Neural progenitor cell (in vitro differentiated cells): ENCODE data around the gene MEGF9.

Experiments
- EZH2 ChIP-seq: fragments of 200-600 bp; sonication (generic); IDR thresholded peaks from 2 replicates; pipeline ENCODE4 v1.6.1; 2017; ENCODE audit warnings: antibody characterized with exemption, mild to moderate bottlenecking, moderate library complexity
- EZH2phosphoT487 ChIP-seq: fragments of 200-600 bp; sonication (generic); IDR thresholded peaks from 2 replicates; pipeline ENCODE4 v1.6.1; 2017; ENCODE audit warnings: antibody characterized with exemption
- TF ChIP-seq, protein P1 (sequence below): fragments of 200-600 bp; sonication (generic); IDR thresholded peaks from 2 replicates; pipeline ENCODE4 v1.5.1; 2017; ENCODE audit warnings: antibody characterized with exemption, mild to moderate bottlenecking

DNA sequence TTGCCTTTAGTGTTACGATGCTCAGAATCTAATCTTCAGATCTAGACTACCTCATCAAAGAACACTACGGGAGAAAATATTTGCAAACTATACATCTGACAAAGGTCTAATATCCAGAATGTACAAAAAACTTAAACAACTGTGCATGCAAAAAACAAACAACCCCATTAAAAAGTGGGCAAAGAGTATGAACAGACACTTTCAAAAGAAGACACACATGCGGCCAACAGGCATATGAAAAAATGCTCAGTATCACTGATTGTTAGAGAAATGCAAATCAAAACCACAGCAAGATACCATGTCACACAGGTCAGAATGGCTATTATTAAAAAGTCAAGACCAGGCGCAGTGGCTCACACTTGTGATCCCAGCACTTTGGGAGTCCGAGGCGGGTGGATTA lies 31.0 kb upstream of the MEGF9 start:
- TF ChIP-seq, protein P1, sequence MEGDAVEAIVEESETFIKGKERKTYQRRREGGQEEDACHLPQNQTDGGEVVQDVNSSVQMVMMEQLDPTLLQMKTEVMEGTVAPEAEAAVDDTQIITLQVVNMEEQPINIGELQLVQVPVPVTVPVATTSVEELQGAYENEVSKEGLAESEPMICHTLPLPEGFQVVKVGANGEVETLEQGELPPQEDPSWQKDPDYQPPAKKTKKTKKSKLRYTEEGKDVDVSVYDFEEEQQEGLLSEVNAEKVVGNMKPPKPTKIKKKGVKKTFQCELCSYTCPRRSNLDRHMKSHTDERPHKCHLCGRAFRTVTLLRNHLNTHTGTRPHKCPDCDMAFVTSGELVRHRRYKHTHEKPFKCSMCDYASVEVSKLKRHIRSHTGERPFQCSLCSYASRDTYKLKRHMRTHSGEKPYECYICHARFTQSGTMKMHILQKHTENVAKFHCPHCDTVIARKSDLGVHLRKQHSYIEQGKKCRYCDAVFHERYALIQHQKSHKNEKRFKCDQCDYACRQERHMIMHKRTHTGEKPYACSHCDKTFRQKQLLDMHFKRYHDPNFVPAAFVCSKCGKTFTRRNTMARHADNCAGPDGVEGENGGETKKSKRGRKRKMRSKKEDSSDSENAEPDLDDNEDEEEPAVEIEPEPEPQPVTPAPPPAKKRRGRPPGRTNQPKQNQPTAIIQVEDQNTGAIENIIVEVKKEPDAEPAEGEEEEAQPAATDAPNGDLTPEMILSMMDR = no peak
- TF ChIP-seq EZH2 (no peak), EZH2phosphoT487 (no peak)
